Transverse colon (tissue), 4 donors: ENCODE data around the gene MGLL. TPM values are rescaled to one million over a fixed set of nuclear protein-coding genes. Genes with fewer than 3 reads are reported as not detected.

ENCODE experiments used
- DNase-seq: peaks from one replicate; pipeline ENCODE4 v3.0.0-alpha.2; 2019
- H3K27ac ChIP-seq, 4 donors: fragments of 200-600 bp; sonication (generic); 2 replicates each; pipeline ENCODE4 v1.5.1; 2016 to 2018; ENCODE audit warnings: inconsistent platforms in 4 of 4
- H3K27me3 ChIP-seq: fragments of 200-600 bp; sonication (generic); 2 replicates; pipeline ENCODE4 v1.5.1; 2017; ENCODE audit warnings: inconsistent platforms
- H3K36me3 ChIP-seq, 4 donors: fragments of 200-600 bp; sonication (generic); 2 replicates each; pipeline ENCODE4 v1.5.1; 2017 to 2019; ENCODE audit warnings: inconsistent platforms in 4 of 4
- H3K4me1 ChIP-seq, 4 donors: fragments of 200-600 bp; sonication (generic); 2 replicates each; pipeline ENCODE4 v1.5.1; 2017 to 2020; ENCODE audit warnings: inconsistent platforms in 4 of 4
- H3K4me3 ChIP-seq, 4 donors: fragments of 200-600 bp; sonication (generic); 1 replicate in 1 of 4; 2 replicates in 3 of 4; pipeline versions ENCODE4 v1.5.1 to v1.6.1; 2017 to 2019; ENCODE audit warnings: inconsistent platforms in 4 of 4
- H3K9me3 ChIP-seq, 2 donors: fragments of 200-600 bp; sonication (generic); 2 replicates each; pipeline ENCODE4 v1.5.1; 2017 to 2019; ENCODE audit warnings: inconsistent platforms in 2 of 2
- CTCF ChIP-seq, 5 experiments: fragments of 200-600 bp in 3 of 5; fragments of 450-650 bp in 2 of 5; sonication (generic) in 3 of 5; IDR thresholded peaks; 1 replicate in 2 of 5; 2 replicates in 3 of 5; pipeline ENCODE4 v1.5.1; 2016 to 2017; ENCODE audit warnings: antibody characterized with exemption in 5 of 5, inconsistent platforms in 3 of 5, mild to moderate bottlenecking in 2 of 5, moderate library complexity in 1 of 5
- EP300 ChIP-seq: sonication (generic); formaldehyde crosslinking; IDR thresholded peaks from one replicate; pipeline ENCODE4 v1.6.1; 2017; ENCODE audit warnings: antibody characterized with exemption, low read depth
- POLR2A ChIP-seq: fragments of 450-650 bp; IDR thresholded peaks from one replicate; pipeline ENCODE4 v1.6.1; 2016; ENCODE audit warnings: antibody characterized with exemption, mild to moderate bottlenecking, moderate library complexity
- POLR2AphosphoS5 ChIP-seq, 3 donors: sonication (generic); formaldehyde crosslinking; IDR thresholded peaks; one replicate each; pipeline ENCODE4 v1.6.1; 2016; ENCODE audit warnings: antibody characterized with exemption in 3 of 3
- WGBS, 2 donors: methylation state at CpG; one replicate each; pipeline ENCODE4 v1.1.5; 2018; ENCODE audit warnings: low coverage in 1 of 2; 5-methylcytosine and 5-hydroxymethylcytosine counted together
- in situ Hi-C, 4 donors: fragments of 200-750 bp; cut with MboI; loops; one replicate each; pipeline versions ENCODE4 v1.15.0 to v1.15.1; 2017; ENCODE audit warnings: low sequenced_read_pairs in 3 of 4, low pct_ligation_motif_present in 1 of 4, low pct_unique_long_range_greater_than_20kb in 1 of 4
- intact Hi-C: fragments of 100-400 bp; cut with DNase I; formaldehyde crosslinking; loops from one replicate; pipeline ENCODE4 v1.15.1; 2023; ENCODE audit warnings: low total_unique reads
- total RNA-seq, 4 donors: library from RNA; depleted of rRNA; stranded (reverse); fragments of >200 nt; gene quantifications; one replicate each; pipeline ENCODE4 v1.1.0, GENCODE V29; 2016

Gene MGLL
- total RNA-seq, 4 donors from 2014 or later, result 150 to 329 (median 294) TPM

DNA sequence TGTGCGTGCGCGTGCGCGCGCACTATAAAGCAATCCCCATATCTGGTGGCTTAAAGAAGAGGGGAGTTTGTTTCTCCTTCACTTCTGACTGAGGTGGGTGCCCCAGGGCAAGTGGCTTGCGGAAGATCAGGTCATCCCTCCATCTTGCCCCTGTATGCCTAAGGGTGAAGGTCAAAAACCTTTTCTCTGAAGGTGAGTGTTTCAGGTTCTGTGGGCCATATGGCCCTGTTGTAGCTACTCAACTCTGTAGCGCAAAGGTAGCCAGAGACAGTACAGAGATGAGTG lies 144.1 kb downstream of the MGLL start:
- intact Hi-C loops, result no loop called here
- no peak for DNase-seq
- no peak overlapping the region for H3K27ac ChIP-seq
- no peaks in the 10 kb centered on the region for H3K27me3 ChIP-seq
- 94 to 95% methylated on average over 7 to 8 of the region's 8 CpGs for WGBS, 2 donors
- in situ Hi-C loops, result loop anchor here in 1 of 4 donors (25.0 kb wide), 1 partner anchor 159 kb away; no protein-coding TSS in a partner anchor
- no peaks in the 10 kb centered on the region for H3K36me3 ChIP-seq
- no peaks in the 10 kb centered on the region for H3K9me3 ChIP-seq
- peaks cover 8 to 19% (median 14%) of the 10 kb centered on the region in 4 donors for H3K4me1 ChIP-seq
- TF ChIP-seq POLR2AphosphoS5 (IDR thresholded peaks at IDR 0.05), result no peak
- H3K4me3 ChIP-seq, result no peak overlapping the region

- intact Hi-C loops, result no loop called here
- 96% methylated on average over 17 of the region's 17 CpGs; no CpG with 5 or more reads in 1 of the 2 donors for WGBS, 2 donors
- in situ Hi-C loops, result loop anchor here in 1 of 4 donors (25.0 kb wide), 1 partner anchor 160 kb away; no protein-coding TSS in a partner anchor
- TF ChIP-seq POLR2AphosphoS5 (IDR thresholded peaks at IDR 0.05) (no peak), CTCF (IDR thresholded peaks at IDR 0.05) (no peak), EP300 (no peak), POLR2A (no peak)
- H3K27ac ChIP-seq, result no peak overlapping the region
- no peaks in the 10 kb centered on the region for H3K27me3 ChIP-seq
- DNase-seq, result no peak
- peaks cover 8 to 19% (median 14%) of the 10 kb centered on the region in 4 donors for H3K4me1 ChIP-seq
- H3K9me3 ChIP-seq, result no peaks in the 10 kb centered on the region
- H3K4me3 ChIP-seq, result no peak overlapping the region
- no peaks in the 10 kb centered on the region for H3K36me3 ChIP-seq
Observed at GRCh38 chr3:127677541-127678314, 144.6 kb downstream of the MGLL start.

GRCh38 chr3:127676921-127677351 lies 145.4 kb downstream of the MGLL start:
- Histone ChIP-seq H3K27ac (no peak overlapping the region), H3K36me3 (no peaks in the 10 kb centered on the region), H3K4me3 (no peak overlapping the region), H3K9me3 (no peaks in the 10 kb centered on the region), H3K4me1 (peaks cover 8 to 23% (median 18%) of the 10 kb centered on the region in 4 donors), H3K27me3 (no peaks in the 10 kb centered on the region)
- WGBS, 2 donors, result 92% methylated on average over 21 of the region's 21 CpGs; no CpG with 5 or more reads in 1 of the 2 donors
- no peak for TF ChIP-seq POLR2A
- TF ChIP-seq EP300, result no peak
- no peak for TF ChIP-seq CTCF (IDR thresholded peaks at IDR 0.05)
- in situ Hi-C loops (loop anchor here in 1 of 4 donors (25.0 kb wide), 1 partner anchor 160 kb away; no protein-coding TSS in a partner anchor), intact Hi-C loops (no loop called here)
- no peak for DNase-seq

- 100% methylated on average over 3 of the region's 4 CpGs; no CpG with 5 or more reads in 1 of the 2 donors for WGBS, 2 donors
- H3K4me3 ChIP-seq, result no peak overlapping the region
- H3K9me3 ChIP-seq, result no peaks in the 10 kb centered on the region
- H3K27ac ChIP-seq, result no peak overlapping the region
- H3K36me3 ChIP-seq, result no peaks in the 10 kb centered on the region
- TF ChIP-seq CTCF (IDR thresholded peaks at IDR 0.05) (no peak), POLR2A (no peak), EP300 (no peak), POLR2AphosphoS5 (IDR thresholded peaks at IDR 0.05) (no peak)
- in situ Hi-C loops, result loop anchor here in 1 of 4 donors (25.0 kb wide), 1 partner anchor 161 kb away; no protein-coding TSS in a partner anchor
- intact Hi-C loops, result no loop called here
- H3K27me3 ChIP-seq, result no peaks in the 10 kb centered on the region
- DNase-seq, result no peak
- peaks cover 8 to 27% (median 22%) of the 10 kb centered on the region in 4 donors for H3K4me1 ChIP-seq
Observed at GRCh38 chr3:127676456-127676855, 145.9 kb downstream of the MGLL start.
